AG04449 (cell line): ENCODE measurements around the gene GJA10.
"Not testable (repeated sequence)": the region's sequence is repeated elsewhere in the genome, so short reads cannot be mapped to it uniquely, and the experiment has no call there.

ENCODE experiments used
- CTCF ChIA-PET: fragments of 350-600 bp; formaldehyde crosslinking; extraction: SDS; loops from one replicate; lab custom pipeline; 2021; ENCODE audit warnings: antibody characterized with exemption; lab: Yijun Ruan, JAX
- POLR2A ChIA-PET: fragments of 400-600, 350-600 bp; formaldehyde crosslinking; extraction: SDS; loops from one replicate; lab custom pipeline; 2020; ENCODE audit warnings: antibody characterized with exemption, inconsistent platforms; lab: Yijun Ruan, JAX
- DNase-seq: peaks from one replicate; pipeline ENCODE4 v3.0.0-alpha.2; 2010; ENCODE audit warnings: low read depth, low spot score
- H3K4me3 ChIP-seq: 2 replicates; pipeline ENCODE4 v1.5.1; 2011; ENCODE audit warnings: low read depth, mild to moderate bottlenecking, control low read depth, low read length
- TF ChIP-seq, protein P1 (sequence below): IDR thresholded peaks from one replicate; pipeline ENCODE4 v1.5.1; 2011; ENCODE audit warnings: mild to moderate bottlenecking, moderate library complexity, low read length, control low read depth, inconsistent platforms; ENCODE audit not compliant: insufficient read depth; ENCODE audit errors: missing control alignments

Gene GJA10

DNA sequence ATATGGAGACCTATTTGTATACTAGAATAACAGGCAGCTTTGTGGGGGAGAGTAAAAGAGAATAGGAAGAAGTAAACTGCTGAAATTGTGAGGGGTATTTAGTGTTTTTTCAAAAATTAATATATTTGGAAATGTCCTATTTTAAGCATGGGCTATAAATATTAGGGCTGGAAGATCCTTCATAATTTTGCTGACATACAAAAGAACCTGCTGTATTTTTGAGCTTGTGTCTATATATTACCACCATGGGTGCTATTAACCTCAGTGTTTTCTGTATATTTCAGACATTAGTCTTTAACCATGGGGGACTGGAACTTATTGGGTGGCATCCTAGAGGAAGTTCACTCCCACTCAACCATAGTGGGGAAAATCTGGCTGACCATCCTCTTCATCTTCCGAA is at the start of gene GJA10:
TSS of gene GJA10 (plus strand) at position 301 of the 400 bp plus-strand sequence. CDS start at position 301, 0 bp downstream.
- ChIA-PET CTCF (no interaction called here), POLR2A (no interaction called here)
- no peak within 1 kb of the TSS for H3K4me3 ChIP-seq
- DNase-seq = no peak
- TF ChIP-seq, protein P1, sequence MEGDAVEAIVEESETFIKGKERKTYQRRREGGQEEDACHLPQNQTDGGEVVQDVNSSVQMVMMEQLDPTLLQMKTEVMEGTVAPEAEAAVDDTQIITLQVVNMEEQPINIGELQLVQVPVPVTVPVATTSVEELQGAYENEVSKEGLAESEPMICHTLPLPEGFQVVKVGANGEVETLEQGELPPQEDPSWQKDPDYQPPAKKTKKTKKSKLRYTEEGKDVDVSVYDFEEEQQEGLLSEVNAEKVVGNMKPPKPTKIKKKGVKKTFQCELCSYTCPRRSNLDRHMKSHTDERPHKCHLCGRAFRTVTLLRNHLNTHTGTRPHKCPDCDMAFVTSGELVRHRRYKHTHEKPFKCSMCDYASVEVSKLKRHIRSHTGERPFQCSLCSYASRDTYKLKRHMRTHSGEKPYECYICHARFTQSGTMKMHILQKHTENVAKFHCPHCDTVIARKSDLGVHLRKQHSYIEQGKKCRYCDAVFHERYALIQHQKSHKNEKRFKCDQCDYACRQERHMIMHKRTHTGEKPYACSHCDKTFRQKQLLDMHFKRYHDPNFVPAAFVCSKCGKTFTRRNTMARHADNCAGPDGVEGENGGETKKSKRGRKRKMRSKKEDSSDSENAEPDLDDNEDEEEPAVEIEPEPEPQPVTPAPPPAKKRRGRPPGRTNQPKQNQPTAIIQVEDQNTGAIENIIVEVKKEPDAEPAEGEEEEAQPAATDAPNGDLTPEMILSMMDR = no peak

DNA sequence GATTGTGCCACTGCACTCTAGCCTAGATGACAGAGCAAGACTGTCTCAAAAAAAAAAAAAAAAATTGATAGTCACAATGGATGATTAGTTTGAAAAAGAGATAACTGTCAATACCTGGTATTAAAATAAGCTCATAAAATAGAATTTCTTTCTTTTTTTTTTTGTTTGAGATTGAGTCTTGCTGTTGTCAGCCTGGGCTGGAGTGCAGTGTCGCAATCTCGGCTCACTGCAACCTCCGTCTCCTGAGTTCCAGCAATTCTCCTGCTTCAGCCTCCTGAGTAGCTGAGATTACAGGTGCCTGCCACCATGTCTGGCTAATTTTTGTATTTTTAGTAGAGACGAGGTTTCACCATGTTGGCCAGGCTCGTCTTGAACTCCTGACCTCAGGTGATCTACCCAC is 46.8 kb upstream of the GJA10 start:
- H3K4me3 ChIP-seq, CTCF ChIA-PET, DNase-seq: not testable (repeated sequence)
- POLR2A ChIA-PET = interaction anchor here (0.6 kb wide), 1 partner anchor 1630 kb away, joined by 3 read pairs; no protein-coding TSS in a partner anchor

DNA sequence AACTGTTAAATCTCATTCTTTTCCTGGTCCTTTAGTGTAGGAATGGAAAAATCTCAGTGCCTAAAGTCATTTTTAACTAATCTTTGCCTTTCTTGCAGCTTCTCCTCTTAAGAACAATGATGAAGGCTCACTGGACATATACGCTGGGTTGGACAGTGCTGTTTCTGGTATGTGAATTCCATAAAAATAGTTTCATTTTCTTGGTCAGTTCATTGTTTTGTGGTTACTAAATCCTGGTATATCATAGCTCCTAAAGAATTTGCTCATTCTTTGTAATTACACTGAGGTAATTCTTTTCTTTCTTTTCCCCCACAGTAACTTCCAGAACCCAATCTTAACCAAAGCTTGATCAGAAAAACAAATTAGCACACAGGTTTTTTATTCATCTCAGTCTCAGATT is 41.2 kb upstream of the GJA10 start:
- CTCF ChIA-PET = no interaction called here

GRCh38 chr6:89858041-89858440 is 36.2 kb upstream of the GJA10 start:
- ChIA-PET CTCF (no interaction called here), POLR2A (no interaction called here)
- DNase-seq = no peak
- H3K4me3 ChIP-seq = no peak overlapping the region
- TF ChIP-seq, protein P1 = no peak

More for the DNA sequence above, 41.2 kb upstream of the GJA10 start:
- POLR2A ChIA-PET = no interaction called here
- DNase-seq = peak; percentile 26
- TF ChIP-seq, protein P1 = no peak
- no peak overlapping the region for H3K4me3 ChIP-seq

DNA sequence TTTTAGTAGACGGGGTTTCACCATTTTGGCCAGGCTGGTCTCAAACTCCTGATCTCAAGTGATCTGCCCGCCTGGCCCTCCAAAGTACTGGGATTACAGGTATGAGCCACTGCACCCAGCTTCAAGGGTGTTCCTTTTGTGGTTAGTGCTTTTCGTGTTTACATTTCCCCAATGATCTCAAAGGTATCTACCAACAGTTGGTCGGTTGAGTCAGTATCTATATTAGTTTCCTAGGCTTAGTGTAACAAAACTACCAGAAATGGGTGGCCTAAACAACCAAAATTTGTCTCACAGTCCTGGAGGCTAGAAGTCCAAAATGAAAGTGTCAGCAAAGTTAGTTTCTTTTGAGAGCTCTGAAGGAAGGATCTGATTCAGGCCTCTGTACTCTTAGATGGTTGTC is 34.5 kb upstream of the GJA10 start:
- H3K4me3 ChIP-seq = no peak overlapping the region
- DNase-seq = no peak
- POLR2A ChIA-PET = no interaction called here
- CTCF ChIA-PET = no interaction called here
- TF ChIP-seq, protein P1 = no peak

- ChIA-PET POLR2A (no interaction called here), CTCF (no interaction called here)
- TF ChIP-seq, protein P1 = no peak
These were observed 32.0 kb upstream of the GJA10 start for GRCh38 chr6:89862273-89862672.

DNA sequence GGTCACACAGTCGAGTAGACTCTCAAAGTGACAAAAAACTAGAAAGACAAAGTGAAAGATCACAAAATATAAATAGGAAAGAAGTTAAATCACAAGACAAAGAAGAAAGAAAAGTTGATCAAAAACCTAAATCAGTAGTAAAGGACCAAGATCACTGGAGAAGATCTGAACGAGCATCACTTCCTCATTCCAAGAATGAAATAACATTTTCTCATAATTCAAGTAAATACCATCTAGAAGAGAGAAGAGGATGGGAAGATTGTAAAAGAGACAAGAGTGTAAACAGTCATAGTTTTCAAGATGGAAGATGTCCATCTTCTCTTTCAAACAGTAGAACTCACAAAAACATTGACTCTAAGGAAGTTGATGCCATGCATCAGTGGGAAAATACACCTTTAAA is 31.6 kb upstream of the GJA10 start:
- no peak for DNase-seq
- ChIA-PET POLR2A (no interaction called here), CTCF (no interaction called here)
- TF ChIP-seq, protein P1 = no peak
- H3K4me3 ChIP-seq = no peak overlapping the region

More at GRCh38 chr6:89862273-89862672, 32.0 kb upstream of the GJA10 start:
- DNase-seq = no peak
- no peak overlapping the region for H3K4me3 ChIP-seq
